Measurements from ENCODE around the gene TKT. TPM values are rescaled to one million over a fixed set of nuclear protein-coding genes. Genes with fewer than 3 reads are reported as not detected.

Gene TKT, protein sequence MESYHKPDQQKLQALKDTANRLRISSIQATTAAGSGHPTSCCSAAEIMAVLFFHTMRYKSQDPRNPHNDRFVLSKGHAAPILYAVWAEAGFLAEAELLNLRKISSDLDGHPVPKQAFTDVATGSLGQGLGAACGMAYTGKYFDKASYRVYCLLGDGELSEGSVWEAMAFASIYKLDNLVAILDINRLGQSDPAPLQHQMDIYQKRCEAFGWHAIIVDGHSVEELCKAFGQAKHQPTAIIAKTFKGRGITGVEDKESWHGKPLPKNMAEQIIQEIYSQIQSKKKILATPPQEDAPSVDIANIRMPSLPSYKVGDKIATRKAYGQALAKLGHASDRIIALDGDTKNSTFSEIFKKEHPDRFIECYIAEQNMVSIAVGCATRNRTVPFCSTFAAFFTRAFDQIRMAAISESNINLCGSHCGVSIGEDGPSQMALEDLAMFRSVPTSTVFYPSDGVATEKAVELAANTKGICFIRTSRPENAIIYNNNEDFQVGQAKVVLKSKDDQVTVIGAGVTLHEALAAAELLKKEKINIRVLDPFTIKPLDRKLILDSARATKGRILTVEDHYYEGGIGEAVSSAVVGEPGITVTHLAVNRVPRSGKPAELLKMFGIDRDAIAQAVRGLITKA
- 1,560 to 2,026 TPM (median 1,999 TPM) in 5 replicates for total RNA-seq (2022; extraction: Qiagen RNA extraction)

GRCh38 chr3:53255775-53256703 is at the start of gene TKT:
Gene TKT, minus strand, starts transcription at chr3:53256022. Its CDS starts 80 bp downstream, at chr3:53255942.

Other genes starting within 250 kb of the TKT start
- 9.1 to 12.3 TPM (median 9.8 TPM) in 5 replicates for gene SFMBT1, start 209.9 kb downstream of the TKT start, total RNA-seq (2022; extraction: Qiagen RNA extraction)
- gene RFT1, start 125.6 kb downstream of the TKT start, total RNA-seq (2022; extraction: Qiagen RNA extraction) = 16.5 to 29.2 TPM (median 27.6 TPM) in 5 replicates
- 37.5 to 54.6 TPM (median 48.4 TPM) in 5 replicates for gene PRKCD, start 94.8 kb downstream of the TKT start, total RNA-seq (2022; extraction: Qiagen RNA extraction)
- 5.4 to 9.3 TPM (median 6.9 TPM) in 5 replicates for gene DCP1A, start 91.5 kb upstream of the TKT start, total RNA-seq (2022; extraction: Qiagen RNA extraction)
- 0.54 to 1.1 TPM (median 0.88 TPM) in 5 replicates for gene CACNA1D, start 238.6 kb upstream of the TKT start, total RNA-seq (2022; extraction: Qiagen RNA extraction)

All from A549 treated with dexamethasone at 1 μM for 4 hours (cell line).